Stimulated activated CD4-positive, alpha-beta T cell treated with anti-CD3 and anti-CD28 coated beads, TNF-alpha, amount 100 ng/mL, for 48 hours (primary cell): ENCODE data around the gene ART1.

ENCODE experiments used
- DNase-seq, 3 donors: peaks; one replicate each; pipeline ENCODE4 v3.0.0-alpha.2; 2020; ENCODE audit warnings: low read depth in 3 of 3

ART1 gene

DNA sequence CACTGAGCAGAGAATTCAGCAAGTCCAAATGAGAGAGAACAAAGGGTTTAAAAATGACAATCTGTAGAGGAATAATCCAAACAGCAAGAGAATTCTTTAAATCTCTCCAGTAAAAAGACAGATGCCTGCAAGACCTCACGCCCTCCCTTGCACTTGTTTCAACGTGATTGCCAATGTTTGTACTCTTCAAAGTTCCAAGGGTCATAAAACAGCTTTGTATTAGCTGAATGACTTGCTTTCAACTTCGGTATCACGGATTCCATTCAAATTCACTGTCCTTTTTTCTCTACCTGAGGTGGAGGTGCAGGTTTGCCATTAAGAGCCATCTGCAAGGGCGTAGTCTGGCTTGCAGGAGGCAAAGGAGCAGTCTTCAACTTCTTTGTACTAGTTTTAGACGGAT lies 67.3 kb downstream of the ART1 start:
- no peak for DNase-seq
